ENCODE measurements around the gene SMTN. TPM values are rescaled to one million over a fixed set of nuclear protein-coding genes. Genes with fewer than 3 reads are reported as not detected.

The SMTN gene
- total and polyA plus RNA-seq, 10 of the 15 experiments (the other 5 are each of a cell fraction or from before 2014, with no cell fraction given), result 0.92 to 21.9 (median 4.8) TPM

DNA sequence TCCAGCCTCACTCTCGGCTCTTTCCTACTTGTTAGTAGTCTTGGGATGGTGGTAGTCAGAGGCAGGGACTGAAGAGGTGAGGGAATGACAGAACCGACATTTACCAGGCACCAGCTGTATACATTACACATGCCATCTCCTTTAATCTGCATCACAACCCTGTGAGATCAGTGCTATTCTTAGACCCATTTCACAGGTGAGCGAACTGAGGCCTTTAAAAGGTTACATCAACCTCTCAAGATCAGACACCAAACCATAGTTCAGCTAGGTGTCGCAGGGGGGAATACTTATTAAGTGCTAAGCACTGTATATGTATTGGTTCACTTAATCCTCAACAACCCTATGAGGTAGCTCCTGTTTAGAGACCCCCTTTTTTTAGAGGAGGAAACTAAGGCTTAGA is 53.6 kb downstream of the SMTN start:
- Histone ChIP-seq H3K27ac (ENCODE audit: control insufficient read depth, insufficient read depth) (no peak overlapping the region), H3K9ac (ENCODE audit: control insufficient read depth, insufficient read depth, low read length) (no peak overlapping the region), H3K4me3 (no peak overlapping the region), H4K20me1 (ENCODE audit: control insufficient read depth, insufficient read depth) (no peaks in the 10 kb centered on the region), H3K9me3 (replicated peaks; ENCODE audit: control insufficient read depth, insufficient read depth, low read length) (no peaks in the 10 kb centered on the region), H3K79me2 (ENCODE audit: control insufficient read depth, insufficient read depth, low read length) (no peaks in the 10 kb centered on the region), H2AFZ (ENCODE audit: control insufficient read depth, low read depth, low read length) (no peak overlapping the region), H3K27me3 (replicated peaks in 1 of 2; ENCODE audit: control insufficient read depth in 2 of 2, insufficient read depth in 2 of 2, low read length in 1 of 2) (no peaks in the 10 kb centered on the region), H3K36me3 (ENCODE audit: control insufficient read depth in 2 of 2, insufficient read depth in 2 of 2, low read length in 1 of 2) (no peaks in the 10 kb centered on the region), H3K4me1 (ENCODE audit: control insufficient read depth, insufficient read depth, low read length) (no peaks in the 10 kb centered on the region), H3K4me2 (ENCODE audit: control insufficient read depth, insufficient read depth) (no peak overlapping the region)
- DNase-seq (ENCODE audit: low read depth, low spot score), result no peak
- in situ Hi-C loops (cut with MboI) (no loop called here), intact Hi-C loops (cut with micrococcal nuclease; ENCODE audit: unreplicated experiment) (no loop called here)
- SMC1A ChIA-PET (ENCODE audit: uncharacterized antibody, unreplicated experiment), result interaction anchor here (1.5 kb wide), 1 partner anchor 96 kb away, joined by 3 read pairs; no protein-coding TSS in a partner anchor
- CTCF ChIA-PET, result no interaction called here
- POLR2A ChIA-PET, result no interaction called here
- no peak for ATAC-seq
- RAD21 ChIA-PET (ENCODE audit: unreplicated experiment), result no interaction called here
- BruUV-seq (replicated peaks), result no TSS peak
- WGBS (ENCODE audit: insufficient coverage, insufficient replicate concordance, low lambda C conversion rate, missing lambda C conversion rate), result 12% methylated on average over 4 of the region's 4 CpGs
- TF ChIP-seq HCFC1 (IDR thresholded peaks at IDR 0.05; ENCODE audit: low read length) (no peak), BHLHE40 (IDR thresholded peaks at IDR 0.05; ENCODE audit: borderline replicate concordance in 1 of 2, low read depth in 2 of 2, low read length in 1 of 2) (no peak), ETV6 (conservative IDR thresholded peaks at IDR 0.05 in 1 of 2, IDR thresholded peaks at IDR 0.05 in 1 of 2; ENCODE audit: borderline replicate concordance in 1 of 2, low read depth in 1 of 2) (no peak), RCOR1 (conservative IDR thresholded peaks at IDR 0.05; ENCODE audit: low read depth, low read length) (no peak), NKRF (conservative IDR thresholded peaks at IDR 0.05) (no peak), PBX3 (IDR thresholded peaks at IDR 0.05; ENCODE audit: insufficient replicate concordance, low read depth, low read length) (no peak), ATF7 (IDR thresholded peaks at IDR 0.05; ENCODE audit: low read depth) (no peak), CUX1 (IDR thresholded peaks at IDR 0.05; ENCODE audit: insufficient replicate concordance, low read depth, low read length) (no peak), NFYB (IDR thresholded peaks at IDR 0.05; ENCODE audit: insufficient read depth, low read depth, low read length) (no peak)
- FAIRE-seq, result no peak
